Right forelimb (tissue), 1 donor: Measurements from ENCODE around the gene POLE2.
A peak's percentile ranks its signal among the peaks of the same experiment; 100 is the strongest.
"Not testable (repeated sequence)": the region's sequence is repeated elsewhere in the genome, so short reads cannot be mapped to it uniquely, and the experiment has no call there.

Source experiments
- DNase-seq: peaks from one replicate; pipeline ENCODE4 v3.0.0-alpha.2; 2018

Gene POLE2, protein sequence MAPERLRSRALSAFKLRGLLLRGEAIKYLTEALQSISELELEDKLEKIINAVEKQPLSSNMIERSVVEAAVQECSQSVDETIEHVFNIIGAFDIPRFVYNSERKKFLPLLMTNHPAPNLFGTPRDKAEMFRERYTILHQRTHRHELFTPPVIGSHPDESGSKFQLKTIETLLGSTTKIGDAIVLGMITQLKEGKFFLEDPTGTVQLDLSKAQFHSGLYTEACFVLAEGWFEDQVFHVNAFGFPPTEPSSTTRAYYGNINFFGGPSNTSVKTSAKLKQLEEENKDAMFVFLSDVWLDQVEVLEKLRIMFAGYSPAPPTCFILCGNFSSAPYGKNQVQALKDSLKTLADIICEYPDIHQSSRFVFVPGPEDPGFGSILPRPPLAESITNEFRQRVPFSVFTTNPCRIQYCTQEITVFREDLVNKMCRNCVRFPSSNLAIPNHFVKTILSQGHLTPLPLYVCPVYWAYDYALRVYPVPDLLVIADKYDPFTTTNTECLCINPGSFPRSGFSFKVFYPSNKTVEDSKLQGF

DNA sequence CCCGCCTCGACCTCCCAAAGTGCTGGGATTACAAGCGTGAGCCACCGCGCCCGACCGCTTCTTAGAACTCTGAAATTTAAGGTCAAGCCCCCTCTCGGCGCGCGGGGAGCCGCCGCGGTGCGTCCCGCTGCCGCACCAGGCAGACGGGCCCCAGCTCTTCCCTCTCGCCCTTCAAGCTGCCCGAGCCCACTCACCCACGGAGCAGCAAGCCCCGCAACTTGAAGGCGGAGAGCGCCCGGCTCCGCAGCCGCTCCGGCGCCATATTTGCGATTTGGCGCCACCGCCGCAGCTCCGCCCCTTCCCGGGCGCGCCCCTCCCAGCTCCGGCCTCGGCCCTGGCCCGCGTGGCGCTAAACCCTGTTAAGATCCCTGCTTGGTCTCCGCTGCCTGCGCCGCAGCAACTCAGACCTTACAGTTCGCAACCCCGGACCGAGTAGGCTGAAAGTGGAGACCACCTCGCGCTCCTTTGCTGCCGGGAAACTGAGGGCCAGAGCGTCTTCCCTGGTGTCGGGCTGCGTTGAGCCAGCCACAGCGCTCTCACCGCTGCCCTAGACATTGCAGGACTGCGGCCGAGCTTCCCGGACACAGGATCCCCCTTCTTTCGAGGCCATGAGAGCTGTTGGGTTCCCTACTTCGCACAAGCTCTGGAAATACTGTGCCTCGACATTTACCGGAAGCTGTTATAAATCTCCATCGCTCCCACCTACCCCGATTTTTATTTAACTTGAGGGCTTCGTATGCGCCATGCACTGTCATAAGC lies at the start of gene POLE2:
Gene POLE2 (minus strand): TSS at position 273 of the 759 bp plus-strand sequence. CDS start 11 bp downstream, at position 262.
- peak; percentile 90 for DNase-seq

- DNase-seq: not testable (repeated sequence)
Observed at GRCh38 chr14:49735669-49736068, 47.7 kb upstream of the POLE2 start.

DNA sequence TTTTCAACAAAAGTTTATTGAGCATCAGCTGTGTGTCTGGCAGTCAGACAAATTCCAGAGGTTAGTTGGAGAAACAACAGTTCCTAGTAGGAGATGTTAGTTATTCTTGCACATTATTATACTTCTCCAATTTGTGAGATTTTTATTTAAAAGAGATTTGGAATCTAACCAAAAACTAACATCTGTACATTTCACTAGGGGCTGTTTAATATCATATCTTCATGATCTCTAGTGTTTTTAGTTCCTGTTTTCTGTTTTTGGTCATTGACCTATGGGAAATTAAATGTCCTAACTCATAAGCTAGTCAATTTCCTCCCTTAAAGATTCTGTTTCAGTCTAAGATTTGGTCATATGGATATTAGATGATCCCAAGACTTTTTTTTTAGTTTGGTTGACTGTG lies 45.8 kb upstream of the POLE2 start:
- no peak for DNase-seq

DNA sequence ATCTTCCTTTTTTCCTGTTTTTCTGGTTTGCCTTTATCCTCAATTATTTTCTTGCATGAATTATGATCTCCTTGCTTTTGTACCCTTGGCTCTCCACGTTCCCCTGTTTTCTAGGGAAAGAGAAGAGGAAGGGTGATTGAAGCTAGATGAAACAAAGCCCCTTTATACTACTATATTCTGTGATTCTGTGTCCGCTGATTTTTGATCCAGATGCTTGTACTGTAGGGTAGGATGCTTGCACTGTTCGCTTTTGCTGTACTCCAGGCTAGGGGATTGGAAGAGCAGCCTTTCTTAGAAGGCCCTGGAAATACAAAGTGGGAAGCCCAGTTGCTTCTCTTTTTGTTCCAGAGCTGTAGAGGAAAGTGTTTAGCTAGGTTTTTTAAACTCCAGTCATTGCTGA lies 44.9 kb upstream of the POLE2 start:
- no peak for DNase-seq

DNA sequence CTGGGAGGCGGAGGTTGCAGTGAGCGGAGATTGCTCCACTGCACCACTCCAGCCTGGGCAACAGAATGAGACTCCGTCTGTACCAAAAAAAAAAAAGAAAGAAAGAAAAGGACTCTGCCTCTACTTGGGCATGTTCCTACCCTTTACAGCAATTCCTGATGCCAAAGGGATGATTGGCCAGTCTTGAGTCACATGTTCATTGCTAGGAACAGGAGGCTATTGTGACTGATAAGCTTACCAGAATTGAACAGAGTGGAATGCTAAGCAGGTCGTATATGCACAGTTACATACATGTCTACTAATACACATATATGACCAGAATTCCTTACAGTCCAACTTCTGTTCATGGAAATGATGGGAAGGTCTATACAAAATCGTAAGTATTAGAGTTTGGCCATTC lies 39.2 kb upstream of the POLE2 start:
- no peak for DNase-seq

DNA sequence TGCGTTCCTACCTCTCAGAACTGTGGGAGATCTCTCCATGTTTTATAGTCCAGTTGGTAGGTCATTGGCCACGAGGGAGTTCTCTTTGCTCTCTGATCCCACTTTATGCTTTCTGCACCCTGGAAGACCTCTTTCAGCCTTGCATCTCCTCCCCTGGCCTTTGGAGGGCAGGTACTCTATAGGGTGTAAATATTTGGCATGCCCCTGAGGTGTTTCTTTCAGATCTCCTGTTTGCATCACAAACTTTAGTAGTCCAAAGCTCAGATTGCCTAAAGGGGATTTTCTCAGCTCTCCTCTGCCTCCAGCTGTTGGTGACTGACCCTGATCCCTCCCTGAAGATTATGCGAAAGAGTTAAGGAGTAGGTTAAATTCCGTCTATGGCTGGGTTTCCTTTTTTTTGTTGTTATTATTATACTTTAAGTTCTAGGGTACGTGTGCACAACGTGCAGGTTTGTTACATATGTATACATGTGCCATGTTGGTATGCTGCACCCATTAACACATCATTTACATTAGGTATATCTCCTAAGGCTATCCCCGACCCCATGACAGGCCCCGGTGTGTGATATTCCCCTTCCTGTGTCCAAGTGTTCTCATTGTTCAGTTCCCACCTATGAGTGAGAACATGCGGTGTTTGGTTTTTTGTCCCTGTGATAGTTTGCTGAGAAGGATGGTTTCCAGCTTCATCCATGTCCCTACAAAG lies 33.9 kb upstream of the POLE2 start:
- DNase-seq: not testable (repeated sequence)

GRCh38 chr14:49720744-49721143 lies 32.7 kb upstream of the POLE2 start:
- DNase-seq: no peak

DNA sequence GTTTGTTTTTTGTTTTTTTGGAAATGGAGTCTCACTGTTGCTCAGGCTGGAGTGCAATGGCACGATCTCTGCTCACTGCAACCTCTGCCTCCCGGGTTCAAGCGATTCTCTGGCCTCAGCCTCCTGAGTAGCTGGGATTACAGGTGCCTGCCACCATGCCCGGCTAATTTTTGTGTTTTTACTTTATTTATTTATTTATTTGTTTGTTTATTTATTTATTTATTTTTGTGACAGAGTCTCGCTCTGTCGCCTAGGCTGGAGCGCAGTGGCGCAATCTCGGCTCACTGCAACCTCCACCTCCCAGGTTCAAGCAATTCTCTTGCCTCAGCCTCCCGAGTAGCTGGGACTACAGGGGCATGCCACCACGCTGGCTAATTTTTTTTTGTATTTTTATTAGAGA lies 23.0 kb upstream of the POLE2 start:
- DNase-seq: not testable (repeated sequence)

GRCh38 chr14:49704471-49704870 lies 16.5 kb upstream of the POLE2 start:
- not testable (repeated sequence) for DNase-seq

DNA sequence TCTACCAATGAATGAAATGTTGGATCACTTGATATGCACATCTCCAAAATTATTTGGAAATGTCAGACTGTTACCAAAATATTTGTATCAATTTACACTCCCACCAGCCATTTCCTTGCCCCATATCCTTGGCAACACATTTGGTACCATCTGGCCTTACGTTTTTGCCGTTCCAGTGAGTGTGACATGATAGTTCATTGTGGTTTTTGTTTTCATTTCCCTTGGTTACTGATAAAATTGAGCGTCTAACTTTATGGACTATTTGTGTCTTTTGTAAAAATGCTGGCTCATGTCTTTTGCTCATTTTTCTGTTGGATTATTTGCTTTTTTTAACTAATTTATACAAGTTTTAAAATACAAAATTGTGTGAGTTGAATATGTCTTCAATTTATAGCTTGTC lies 16.0 kb upstream of the POLE2 start:
- DNase-seq: no peak

DNA sequence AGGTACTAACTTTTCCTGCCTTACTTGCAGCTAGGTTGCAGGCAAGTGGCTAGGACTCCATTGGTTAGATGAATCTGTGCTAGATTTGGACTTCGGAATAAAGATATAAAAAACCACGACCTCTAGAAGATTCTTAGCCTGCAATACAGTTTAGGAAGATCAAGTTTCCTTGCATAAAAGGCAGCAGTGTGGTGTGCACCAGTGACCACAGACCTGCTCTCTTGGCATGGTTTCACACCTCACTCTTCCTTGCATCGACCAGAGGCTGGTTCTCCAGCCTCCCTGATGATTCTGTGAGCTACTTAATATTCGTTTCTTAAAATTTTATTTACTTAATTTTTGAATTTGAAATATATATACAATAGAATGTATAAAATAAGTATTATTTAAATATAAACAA lies 14.7 kb upstream of the POLE2 start:
- DNase-seq: no peak

DNA sequence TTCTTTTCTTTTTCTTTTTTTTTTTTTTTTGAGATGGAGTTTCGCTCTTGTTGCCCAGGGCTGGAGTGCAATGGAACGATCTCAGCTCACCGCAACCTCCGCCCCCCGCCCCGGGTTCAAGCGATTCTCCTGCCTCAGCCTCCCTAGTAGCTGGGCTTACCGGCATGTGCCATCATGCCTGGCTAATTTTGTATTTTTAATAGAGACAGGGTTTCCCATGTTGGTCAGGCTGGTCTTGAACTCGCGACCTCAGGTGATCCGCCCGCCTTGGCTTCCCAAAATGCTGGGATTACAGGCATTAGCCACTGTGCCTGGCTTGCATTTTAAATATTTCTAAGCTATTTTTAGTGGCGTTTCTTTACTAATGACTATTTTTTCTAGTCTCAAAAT lies 5.7 kb upstream of the POLE2 start:
- not testable (repeated sequence) for DNase-seq

DNA sequence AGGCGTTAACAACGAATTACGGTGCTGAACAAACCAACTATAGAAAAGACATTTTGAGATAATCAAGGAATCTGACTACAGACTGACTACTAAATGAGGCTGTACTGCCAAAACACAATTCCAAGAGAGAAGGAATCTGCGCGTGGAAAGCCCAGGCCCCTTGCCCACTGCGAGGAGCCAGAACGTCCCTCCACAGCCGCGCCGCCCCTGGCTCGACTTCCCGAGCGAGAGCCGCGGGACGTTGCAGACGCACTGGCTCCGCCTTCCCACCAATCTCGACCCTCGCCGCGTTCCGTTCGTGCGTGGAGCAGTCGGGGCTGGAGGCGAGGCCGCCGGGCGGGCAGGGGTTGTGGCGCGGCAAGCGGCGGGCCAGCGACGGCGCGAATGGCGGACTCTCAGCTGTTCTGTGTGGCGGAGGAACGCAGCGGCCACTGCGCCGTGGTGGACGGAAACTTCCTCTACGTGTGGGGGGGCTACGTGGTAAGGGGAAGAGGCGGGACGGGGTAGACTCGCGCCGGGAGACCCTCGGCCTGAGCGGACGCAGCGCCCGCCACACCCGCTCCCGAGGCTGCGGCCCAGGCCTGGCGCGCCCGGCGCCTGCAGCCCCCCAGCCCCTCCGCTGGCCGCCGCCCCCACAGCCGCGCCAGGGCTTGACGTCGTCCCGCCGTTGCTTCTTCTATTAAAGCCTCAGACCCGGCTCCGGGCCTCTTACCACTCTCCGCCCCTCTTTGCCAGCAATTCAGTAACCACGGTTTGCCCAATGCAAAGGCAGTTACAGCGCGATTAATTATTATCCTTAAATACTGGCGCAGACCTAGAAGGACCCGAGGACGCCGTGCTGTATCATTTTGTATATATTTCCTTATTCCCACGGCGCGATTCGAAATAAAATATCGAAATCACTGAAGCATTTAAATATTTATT lies 5.1 kb upstream of the POLE2 start, which contains the start of gene KLHDC1:
Gene KLHDC1 (plus strand): TSS at position 310 of the 924 bp plus-strand sequence. CDS start 75 bp downstream, at position 385.
- peak; percentile 94 for DNase-seq

GRCh38 chr14:49692193-49692757 lies 4.3 kb upstream of the POLE2 start:
- DNase-seq: no peak

DNA sequence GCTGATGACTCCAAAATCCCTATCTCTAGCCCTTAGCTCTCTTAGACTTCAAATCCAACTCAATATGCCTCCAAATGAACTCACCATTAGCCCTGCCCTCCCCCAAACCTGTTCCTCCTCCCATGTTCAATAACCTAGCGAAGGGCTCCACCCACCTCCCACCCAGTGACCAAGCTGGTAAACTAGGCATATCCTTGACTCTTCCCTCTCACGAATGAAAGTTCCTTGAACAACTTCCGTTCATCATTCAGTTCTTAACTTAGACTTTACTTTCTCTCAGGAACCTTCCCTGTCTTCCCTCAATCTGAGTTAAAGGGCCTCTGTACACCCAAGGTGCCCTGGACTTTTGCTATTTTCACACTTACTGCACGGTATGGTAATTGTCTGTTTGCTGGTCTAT lies 3.0 kb upstream of the POLE2 start:
- no peak for DNase-seq

DNA sequence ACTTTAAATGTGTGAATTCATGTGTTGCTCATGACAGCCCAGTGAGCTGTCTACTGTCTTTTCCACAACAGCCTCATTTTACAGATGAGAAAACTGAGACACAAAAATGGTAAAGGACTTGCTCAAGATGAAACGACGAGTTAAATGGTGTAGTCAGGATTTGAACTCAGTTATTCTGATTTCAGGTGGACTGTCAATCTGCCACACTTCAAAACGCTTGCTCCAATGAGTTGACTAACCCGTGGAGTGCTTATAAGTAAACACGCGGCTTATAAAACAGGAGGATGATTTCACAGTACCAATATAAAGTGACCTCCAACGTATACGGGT lies 652 bp upstream of the POLE2 start:
- DNase-seq: no peak

DNA sequence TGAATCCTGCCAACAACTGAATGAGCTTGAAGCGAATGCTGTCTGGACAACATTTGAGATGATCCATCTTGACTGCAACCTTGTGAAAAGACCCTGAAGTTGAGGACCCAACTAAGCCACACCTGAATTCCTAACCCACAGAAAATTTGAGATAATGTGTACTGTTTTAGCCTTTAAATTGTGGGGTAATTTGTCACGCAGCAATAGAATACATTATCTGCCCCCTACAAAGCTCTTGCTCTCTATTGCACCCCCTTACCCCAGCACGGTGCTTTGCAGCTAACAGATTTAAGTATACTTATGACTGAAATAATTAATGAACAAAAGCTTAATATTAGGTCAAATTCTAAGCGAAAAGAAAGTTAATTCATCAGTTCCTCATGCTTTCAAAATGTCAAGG lies 1.6 kb downstream of the POLE2 start:
- DNase-seq: no peak

DNA sequence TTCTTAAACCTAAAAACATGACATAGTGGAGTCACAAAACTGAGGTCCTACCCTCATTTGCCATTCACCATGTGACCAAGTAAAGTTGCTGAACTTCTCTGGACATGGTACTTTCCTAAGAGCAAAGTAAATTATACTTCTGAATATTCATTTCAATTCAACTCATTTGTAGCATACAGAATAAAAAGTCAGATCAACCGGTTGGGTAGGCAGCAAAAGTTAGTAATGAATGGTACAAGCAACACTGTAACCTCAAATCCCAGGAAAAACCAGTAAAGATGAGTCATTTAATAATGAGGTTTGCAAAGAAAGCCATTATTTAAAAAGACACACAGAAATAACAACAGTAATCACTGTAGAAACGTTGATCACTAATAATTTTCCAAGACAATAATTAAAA lies 8.7 kb downstream of the POLE2 start:
- DNase-seq: no peak

- DNase-seq: no peak
Observed at GRCh38 chr14:49677643-49678042, 10.4 kb downstream of the POLE2 start.

DNA sequence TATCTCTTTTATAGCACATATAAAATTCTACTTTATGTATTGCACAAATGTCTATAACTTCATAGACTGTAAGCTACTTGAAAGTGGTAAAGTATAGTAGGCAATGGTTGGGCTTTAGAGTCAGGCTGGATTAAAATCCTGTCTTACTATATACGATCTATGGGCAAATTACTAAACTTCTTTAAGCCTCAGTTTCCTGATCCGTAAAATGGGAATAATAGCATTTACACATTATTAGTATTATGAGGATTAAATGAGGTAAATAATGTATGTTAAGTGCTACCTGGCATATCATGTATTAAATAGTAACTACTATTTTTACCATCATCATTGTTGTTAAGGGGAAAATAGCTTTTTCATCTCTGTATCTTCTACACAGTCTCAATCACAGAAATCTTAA lies 14.4 kb downstream of the POLE2 start:
- DNase-seq: no peak

- DNase-seq: no peak
Observed at GRCh38 chr14:49670475-49670874, 17.5 kb downstream of the POLE2 start.
